ENCODE results near the gene DIP2C. TPM values are rescaled to one million over a fixed set of nuclear protein-coding genes. Genes with fewer than 3 reads are reported as not detected.

The DIP2C gene
- total RNA-seq (2022) (11.2 and 11.4 TPM in 2 replicates), Bru-seq, nascent RNA (percentile 64 among the genes with signal in this experiment), BruChase-seq, experiment 1, labeled RNA remaining after a 2-hour chase (percentile 63 among the genes with signal in this experiment), BruChase-seq, experiment 2, labeled RNA remaining after a 6-hour chase (percentile 63 among the genes with signal in this experiment)
- long read RNA-seq, full-length matches to known transcripts = 1 of 17 reads
- long read RNA-seq, partial matches to known transcripts = 7 of 17 reads
- long read RNA-seq, other reads (novel, unspliced or antisense) = 9 of 17 reads

- intact Hi-C loops (cut with micrococcal nuclease; ENCODE audit: unreplicated experiment) = loop anchor here (1.0 kb wide), 1 partner anchor 100 kb away; no protein-coding TSS in a partner anchor
- Mint-ChIP-seq H3K36me3 (ENCODE audit: insufficient read depth, unreplicated experiment) (no peaks in the 10 kb centered on the region), H3K9me3 (ENCODE audit: unreplicated experiment) (no peaks in the 10 kb centered on the region), H3K4me3 (ENCODE audit: unreplicated experiment) (peak within 1 kb of the TSS; percentile 81), H3K27me3 (ENCODE audit: insufficient read depth, unreplicated experiment) (no peaks in the 10 kb centered on the region), H3K27ac (ENCODE audit: unreplicated experiment) (peak within 1 kb of the TSS; percentile 44), H3K4me1 (ENCODE audit: low read depth, unreplicated experiment) (peaks cover 20% of the 10 kb centered on the region)
- Histone ChIP-seq H3K4me1 (peaks cover 17% of the 10 kb centered on the region), H3K36me3 (ENCODE audit: control insufficient read depth, insufficient read depth, low read length) (no peaks in the 10 kb centered on the region), H3K27me3 (replicated peaks; ENCODE audit: control insufficient read depth, insufficient read depth, low read length) (no peaks in the 10 kb centered on the region), H3K4me3 (ENCODE audit: low read depth, low read length) (peak within 1 kb of the TSS; percentile 58), H3K9me3 (no peaks in the 10 kb centered on the region)
- BruUV-seq (replicated peaks) = no TSS peak
- peak; percentile 75 to 90 for DNase-seq
- ChIA-PET CTCF (interaction anchor here (0.6 kb wide), 1 partner anchor 148 kb away, joined by 4 read pairs; no protein-coding TSS in a partner anchor), POLR2A (interaction anchor here (1.1 kb wide), 1 partner anchor 143 kb away, joined by 3 read pairs; no protein-coding TSS in a partner anchor)
- no peak for TF ChIP-seq CTCF (IDR thresholded peaks at IDR 0.05; ENCODE audit: insufficient read depth in 1 of 2, low read depth in 1 of 2, low read length in 1 of 2, severe bottlenecking in 1 of 2, unreplicated experiment in 1 of 2)
Measured at GRCh38 chr10:689452-690371, at the start of gene DIP2C. Gene DIP2C, minus strand, starts transcription at chr10:689668. Its CDS starts 90 bp downstream, at chr10:689578.

GRCh38 chr10:734481-734880 lies 45.0 kb upstream of the DIP2C start:
- Histone ChIP-seq H3K36me3 (ENCODE audit: control insufficient read depth, insufficient read depth, low read length) (no peaks in the 10 kb centered on the region), H3K4me1 (0 out of 2 replicates have a peak, but pooled peaks cover 4% of the 10 kb centered on the region), H3K4me3 (ENCODE audit: low read depth, low read length) (no peak overlapping the region), H3K9me3 (peaks cover 5% of the 10 kb centered on the region), H3K27me3 (replicated peaks; ENCODE audit: control insufficient read depth, insufficient read depth, low read length) (no peaks in the 10 kb centered on the region)
- Mint-ChIP-seq H3K27ac (ENCODE audit: unreplicated experiment) (no peak overlapping the region), H3K4me3 (ENCODE audit: unreplicated experiment) (no peak overlapping the region), H3K36me3 (ENCODE audit: insufficient read depth, unreplicated experiment) (no peaks in the 10 kb centered on the region), H3K4me1 (ENCODE audit: low read depth, unreplicated experiment) (peaks cover 19% of the 10 kb centered on the region), H3K9me3 (ENCODE audit: unreplicated experiment) (no peaks in the 10 kb centered on the region), H3K27me3 (ENCODE audit: insufficient read depth, unreplicated experiment) (peaks cover 16% of the 10 kb centered on the region)
- BruUV-seq (replicated peaks) = no TSS peak
- no peak for DNase-seq
- TF ChIP-seq CTCF (IDR thresholded peaks at IDR 0.05; ENCODE audit: insufficient read depth in 1 of 2, low read depth in 1 of 2, low read length in 1 of 2, severe bottlenecking in 1 of 2, unreplicated experiment in 1 of 2) = no peak
- ChIA-PET CTCF (no interaction called here), POLR2A (interaction anchor here (0.7 kb wide), 1 partner anchor 228 kb away, joined by 4 read pairs; no protein-coding TSS in a partner anchor)
- intact Hi-C loops (cut with micrococcal nuclease; ENCODE audit: unreplicated experiment) = no loop called here

DNA sequence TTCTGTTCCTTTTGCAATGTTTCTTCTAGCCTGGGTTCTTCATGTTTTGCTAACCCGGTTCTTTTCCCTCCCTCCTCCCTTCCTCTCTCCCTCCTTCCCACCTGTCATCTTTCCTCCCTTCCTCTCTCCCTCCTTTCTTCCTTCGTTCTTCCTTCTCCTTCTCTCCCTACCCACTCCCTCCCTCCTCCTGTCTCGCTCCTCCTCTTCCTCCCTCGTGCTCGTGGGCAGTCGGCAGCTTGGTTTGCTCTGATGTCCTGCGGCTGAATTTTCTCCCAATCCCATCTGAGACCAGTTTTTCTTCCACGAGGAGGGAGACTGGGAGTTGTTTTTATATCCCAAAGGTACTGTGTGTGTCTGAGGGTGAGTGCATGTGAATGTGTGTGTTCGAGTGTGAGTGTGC lies 43.6 kb upstream of the DIP2C start:
- H3K27ac Mint-ChIP-seq (ENCODE audit: unreplicated experiment) = no peak overlapping the region
- peaks cover 19% of the 10 kb centered on the region for H3K4me1 Mint-ChIP-seq (ENCODE audit: low read depth, unreplicated experiment)
- 0 out of 2 replicates have a peak, but pooled peaks cover 4% of the 10 kb centered on the region for H3K4me1 ChIP-seq
- no TSS peak for BruUV-seq (replicated peaks)
- intact Hi-C loops (cut with micrococcal nuclease; ENCODE audit: unreplicated experiment) = no loop called here
- DNase-seq = no peak
- H3K36me3 Mint-ChIP-seq (ENCODE audit: insufficient read depth, unreplicated experiment) = no peaks in the 10 kb centered on the region
- H3K36me3 ChIP-seq (ENCODE audit: control insufficient read depth, insufficient read depth, low read length) = no peaks in the 10 kb centered on the region
- TF ChIP-seq CTCF (IDR thresholded peaks at IDR 0.05; ENCODE audit: insufficient read depth in 1 of 2, low read depth in 1 of 2, low read length in 1 of 2, severe bottlenecking in 1 of 2, unreplicated experiment in 1 of 2) = no peak
- H3K27me3 ChIP-seq (replicated peaks; ENCODE audit: control insufficient read depth, insufficient read depth, low read length) = no peaks in the 10 kb centered on the region
- peaks cover 16% of the 10 kb centered on the region for H3K27me3 Mint-ChIP-seq (ENCODE audit: insufficient read depth, unreplicated experiment)
- no peaks in the 10 kb centered on the region for H3K9me3 ChIP-seq
- H3K4me3 Mint-ChIP-seq (ENCODE audit: unreplicated experiment) = peak overlapping the region; percentile 0
- POLR2A ChIA-PET = no interaction called here
- H3K4me3 ChIP-seq (ENCODE audit: low read depth, low read length) = no peak overlapping the region
- no peaks in the 10 kb centered on the region for H3K9me3 Mint-ChIP-seq (ENCODE audit: unreplicated experiment)
- CTCF ChIA-PET = no interaction called here
